ENCODE measurements around the gene SAT1.

The SAT1 gene

DNA sequence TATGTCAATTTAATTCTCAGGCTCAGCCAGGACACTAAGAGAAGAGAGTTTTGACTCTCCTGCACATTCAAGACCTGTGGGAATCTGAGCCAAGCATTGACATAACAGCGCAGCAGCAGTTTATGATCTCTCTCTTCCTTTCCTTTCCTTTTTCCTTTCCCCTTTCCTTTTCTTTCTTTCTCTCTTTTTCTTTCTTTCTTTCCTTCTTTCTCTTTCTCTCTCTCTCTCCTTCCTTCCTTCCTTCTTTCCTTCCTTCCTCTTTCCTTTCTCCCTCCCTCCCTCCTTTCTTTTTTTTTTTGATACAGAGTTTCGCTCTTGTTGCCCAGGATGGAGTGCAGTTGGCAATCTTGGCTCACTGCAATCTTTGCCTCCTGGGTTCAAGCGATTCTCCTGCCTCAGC lies 21.6 kb downstream of the SAT1 start:
- in situ Hi-C loops (cut with MboI; ENCODE audit: low sequenced_read_pairs): no loop called here

DNA sequence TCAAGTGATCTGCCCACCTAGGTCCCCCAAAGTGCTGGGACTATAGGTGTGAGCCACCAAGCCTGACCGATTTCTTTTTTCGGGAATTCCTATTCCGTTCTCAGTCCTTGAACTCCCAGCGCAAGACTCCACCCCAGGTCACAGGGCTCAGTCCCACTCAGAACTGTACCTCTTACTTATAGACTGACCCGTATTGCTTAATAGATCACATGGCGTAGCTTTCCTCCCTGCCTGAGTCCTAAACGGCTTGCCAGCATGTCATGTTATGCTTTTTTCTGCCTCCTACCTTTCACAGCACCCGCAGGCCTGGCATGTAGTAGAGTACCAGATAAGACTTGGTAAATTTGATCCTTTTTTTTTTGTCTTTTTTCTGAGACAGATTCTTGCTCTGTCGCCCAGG lies 22.4 kb downstream of the SAT1 start:
- in situ Hi-C loops (cut with MboI; ENCODE audit: low sequenced_read_pairs): no loop called here

DNA sequence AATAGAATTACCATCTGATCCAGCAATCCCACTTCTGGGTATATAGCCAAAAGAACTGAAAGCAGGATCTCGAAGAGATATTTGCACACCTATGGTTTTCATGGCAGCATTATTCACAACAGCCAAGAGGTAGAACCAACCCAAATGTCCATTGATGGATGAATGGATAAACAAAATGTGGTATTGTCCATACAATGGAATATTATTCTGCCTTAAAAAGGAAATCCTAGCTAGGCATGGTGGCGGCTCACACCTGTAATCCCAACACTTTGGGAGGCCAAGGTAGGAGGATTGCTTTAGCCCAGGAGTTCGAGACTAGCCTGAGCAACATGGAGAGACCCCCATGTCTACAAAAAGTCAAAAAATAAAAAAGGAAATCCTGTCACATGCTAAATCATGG lies 27.3 kb downstream of the SAT1 start:
- in situ Hi-C loops (cut with MboI; ENCODE audit: low sequenced_read_pairs): no loop called here

DNA sequence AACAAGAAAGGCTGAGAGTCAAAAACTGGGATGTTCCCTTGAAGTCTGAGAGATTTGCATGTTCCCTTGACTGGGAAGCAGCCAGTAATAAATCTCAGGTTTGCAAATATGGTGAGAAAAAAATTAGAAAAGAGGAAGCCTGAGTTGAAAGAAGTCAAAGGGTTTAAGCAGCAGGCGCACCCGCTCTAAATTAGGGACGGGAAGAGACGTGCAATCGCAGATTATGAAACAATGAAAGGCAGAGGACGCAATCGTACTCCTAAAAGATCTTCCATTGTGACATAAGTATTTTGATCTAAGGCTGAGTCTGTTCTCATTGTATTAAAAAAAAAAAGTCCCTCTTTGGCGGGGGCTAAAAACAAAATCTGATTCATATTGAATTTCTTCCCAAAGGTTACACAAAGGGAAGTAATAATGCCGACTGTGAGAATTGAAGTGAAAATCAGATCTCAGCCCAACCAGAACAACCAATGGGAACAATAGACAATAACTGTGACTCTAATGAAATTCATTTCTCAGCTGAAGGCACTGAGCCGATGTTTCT lies 28.2 kb downstream of the SAT1 start:
- in situ Hi-C loops (cut with MboI; ENCODE audit: low sequenced_read_pairs): no loop called here

DNA sequence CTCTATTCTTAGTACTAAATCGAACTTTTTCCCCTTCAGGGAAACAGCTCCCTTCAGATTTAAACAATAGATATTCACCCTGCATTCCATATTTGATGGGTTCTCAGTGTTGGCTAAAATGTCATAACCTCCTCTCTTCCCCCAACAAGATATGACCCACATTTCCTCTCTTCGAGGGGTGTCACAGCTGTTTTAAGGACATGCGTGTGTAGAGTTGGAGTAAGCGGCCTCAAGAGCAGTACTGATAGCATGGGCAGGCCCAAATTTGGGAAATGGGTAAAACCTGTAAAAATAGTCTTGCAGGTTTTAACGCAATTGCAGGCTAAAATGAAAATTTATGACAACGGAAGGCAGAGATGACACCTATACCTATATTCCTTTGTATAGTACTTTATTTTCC lies 28.7 kb downstream of the SAT1 start:
- in situ Hi-C loops (cut with MboI; ENCODE audit: low sequenced_read_pairs): no loop called here

DNA sequence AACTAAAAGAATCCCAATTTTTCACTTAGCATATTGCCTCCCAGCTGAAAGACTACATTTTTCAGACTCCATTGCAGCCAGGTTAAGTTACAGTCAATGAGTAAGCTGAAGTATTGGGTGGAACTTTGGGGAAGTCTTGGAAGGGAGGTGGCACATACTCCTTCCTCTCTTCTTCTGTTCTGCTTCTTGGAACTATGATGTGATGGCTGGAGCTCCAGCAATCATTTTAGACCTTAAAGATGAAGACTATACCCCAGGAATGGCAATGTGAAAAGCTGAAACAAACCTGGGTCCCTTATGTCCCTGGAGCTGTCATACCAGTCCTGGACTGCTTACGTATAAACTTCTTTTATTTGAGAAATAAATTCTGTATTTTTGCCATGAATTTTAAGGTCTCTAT lies 30.8 kb downstream of the SAT1 start:
- in situ Hi-C loops (cut with MboI; ENCODE audit: low sequenced_read_pairs): no loop called here

DNA sequence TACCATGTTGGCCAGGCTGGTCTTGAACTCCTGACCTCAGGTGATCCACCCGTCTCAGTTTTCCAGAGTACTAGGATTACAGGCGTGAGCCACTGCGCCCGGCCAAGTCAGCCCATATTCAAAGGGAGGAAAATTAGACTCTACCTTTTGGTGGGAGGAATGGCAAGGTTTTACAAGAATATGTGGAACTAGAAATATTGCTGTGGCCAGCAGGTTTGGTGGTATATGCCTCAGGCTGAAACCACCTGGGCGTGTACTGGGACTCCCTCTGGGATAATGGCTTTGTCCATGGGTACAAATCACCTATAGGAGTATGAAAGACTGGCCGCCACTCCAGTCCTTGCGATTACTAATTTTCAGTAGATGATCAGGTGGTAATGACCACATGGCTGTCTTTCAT lies 32.4 kb downstream of the SAT1 start:
- in situ Hi-C loops (cut with MboI; ENCODE audit: low sequenced_read_pairs): no loop called here

DNA sequence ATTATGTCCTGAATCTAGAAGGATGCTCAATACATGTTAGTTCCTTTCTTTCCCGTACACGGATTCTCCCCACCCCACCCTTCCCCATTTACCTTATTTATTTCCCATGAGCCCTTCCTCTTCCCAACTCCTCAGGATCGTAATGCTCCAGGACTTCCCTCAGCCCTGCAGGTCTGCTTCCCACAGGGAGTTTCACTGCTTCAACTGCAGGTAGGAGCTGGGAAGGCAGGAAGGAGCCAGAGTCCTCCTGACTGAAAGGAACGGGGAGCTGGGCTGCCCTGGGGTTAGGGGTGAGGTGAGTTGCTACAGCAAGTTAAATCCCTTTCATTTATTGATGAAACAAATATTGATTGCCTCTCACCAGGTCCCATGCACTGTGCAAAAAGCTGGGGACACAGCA lies 33.2 kb downstream of the SAT1 start:
- in situ Hi-C loops (cut with MboI; ENCODE audit: low sequenced_read_pairs): no loop called here

DNA sequence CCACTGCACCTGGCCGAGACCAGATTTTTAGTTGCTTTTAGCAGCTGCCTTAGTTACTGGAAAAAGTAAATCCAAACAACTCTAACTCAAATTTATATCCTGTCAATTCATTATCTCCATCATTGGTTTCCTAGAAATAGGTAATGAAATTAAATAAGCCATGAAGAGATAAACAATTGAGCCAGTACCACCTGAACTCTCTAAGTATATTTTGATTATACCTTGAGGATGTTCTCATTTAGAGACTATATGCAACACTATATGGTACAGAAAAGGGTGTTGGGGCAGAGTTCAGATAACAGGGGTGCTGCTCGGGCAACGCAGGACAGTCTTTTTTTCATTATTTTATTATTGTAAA lies 35.0 kb downstream of the SAT1 start:
- in situ Hi-C loops (cut with MboI; ENCODE audit: low sequenced_read_pairs): no loop called here

DNA sequence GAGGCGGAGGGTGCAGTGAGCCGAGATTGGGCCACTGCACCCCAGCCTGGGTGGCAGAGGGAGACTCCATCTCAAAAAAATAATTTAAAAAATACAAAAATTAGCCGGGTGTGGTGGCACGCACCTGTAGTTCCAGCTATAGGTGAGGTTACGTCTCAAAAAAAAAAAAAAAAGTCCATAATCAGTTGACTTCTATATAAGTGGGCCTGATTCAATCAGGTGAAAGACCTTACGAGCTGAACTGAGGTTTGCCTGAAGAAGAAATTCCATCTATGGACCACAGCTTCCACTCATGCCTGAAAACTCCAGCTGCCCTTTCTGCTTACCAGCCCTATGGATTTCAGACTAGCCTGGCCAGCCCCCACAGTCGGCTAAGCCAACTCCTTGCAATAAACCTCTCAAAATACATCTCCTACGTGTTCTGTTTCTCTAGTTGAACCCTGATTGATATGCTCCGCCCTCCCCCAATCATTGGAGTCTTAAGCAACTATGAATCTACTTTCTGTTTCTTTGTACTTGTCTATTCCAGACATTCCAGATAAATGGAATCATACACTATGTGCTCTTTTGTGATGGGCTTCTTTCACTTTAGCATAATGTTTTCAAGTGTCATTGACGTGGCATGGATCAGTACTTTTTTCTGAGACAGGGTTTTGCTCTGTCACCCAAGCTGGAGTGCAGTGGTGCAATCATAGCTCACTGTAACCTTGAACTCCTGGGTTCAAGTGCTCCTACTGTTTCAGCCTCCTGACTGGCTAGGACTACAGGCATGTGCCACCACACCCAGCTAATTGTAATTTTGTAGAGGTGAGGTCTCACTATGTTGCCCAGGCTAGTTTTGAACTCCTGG lies 36.6 kb downstream of the SAT1 start:
- in situ Hi-C loops (cut with MboI; ENCODE audit: low sequenced_read_pairs): no loop called here

DNA sequence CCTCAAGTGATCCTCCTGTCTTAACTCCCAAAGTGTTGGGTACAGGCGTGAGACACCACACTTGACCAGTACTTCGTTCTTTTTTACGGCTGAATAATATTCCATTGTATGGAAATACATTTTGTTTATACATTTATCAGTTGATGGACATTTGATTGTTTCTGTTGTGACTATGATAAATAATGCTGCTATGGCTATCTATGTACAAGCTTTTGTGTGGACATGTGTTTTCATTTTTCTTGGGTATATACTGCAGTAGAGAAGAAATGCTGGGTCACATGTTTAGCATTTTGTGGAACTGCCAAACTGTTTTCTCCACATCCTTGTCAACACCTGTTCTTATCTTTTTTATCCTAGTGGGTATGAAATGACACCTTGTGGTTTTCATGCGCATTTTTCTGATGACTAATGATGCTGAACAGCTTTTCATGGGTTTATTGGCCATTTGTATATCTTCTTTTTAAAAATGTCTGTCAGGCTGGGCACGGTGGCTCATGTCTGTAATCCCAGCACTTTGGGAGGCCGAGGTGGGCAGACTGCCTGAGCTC lies 37.3 kb downstream of the SAT1 start:
- in situ Hi-C loops (cut with MboI; ENCODE audit: low sequenced_read_pairs): no loop called here

DNA sequence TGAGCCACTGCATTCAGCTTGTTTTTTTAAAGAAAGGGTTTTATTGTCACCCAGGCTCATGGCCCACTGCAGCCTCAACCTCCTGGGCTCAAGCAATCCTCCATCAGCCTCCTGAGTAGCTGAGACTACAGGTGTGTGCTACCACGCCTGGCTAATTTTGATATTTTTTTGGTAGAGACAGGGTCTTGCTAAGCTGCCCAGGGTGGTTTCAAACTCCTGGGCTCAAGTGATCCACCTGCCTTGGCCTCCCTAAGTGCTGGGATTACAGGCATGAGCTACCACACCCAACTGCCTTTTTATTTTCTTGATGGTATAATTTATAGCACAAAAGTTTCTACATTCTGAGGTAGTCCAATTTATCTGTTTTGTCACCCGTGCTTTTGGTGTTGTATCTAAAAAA lies 38.9 kb downstream of the SAT1 start:
- in situ Hi-C loops (cut with MboI; ENCODE audit: low sequenced_read_pairs): no loop called here

DNA sequence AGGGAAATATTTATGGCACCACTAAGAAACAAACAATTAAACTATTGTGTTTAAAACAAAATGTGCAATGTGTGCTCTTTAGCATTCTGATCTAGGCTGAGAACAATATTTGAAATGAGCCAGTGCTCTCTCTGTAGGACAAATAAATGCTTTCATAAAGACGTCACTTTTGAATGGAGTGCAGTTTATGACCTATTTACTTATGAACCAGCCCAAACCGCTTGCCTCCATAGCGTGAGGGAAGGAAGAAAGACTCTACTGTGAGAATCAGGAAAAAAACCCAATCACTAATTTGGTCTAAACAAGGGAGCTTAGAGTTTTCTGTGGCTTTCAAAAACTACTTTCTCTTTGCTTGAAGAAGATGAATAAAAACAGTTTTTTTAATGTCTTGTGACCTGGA lies 39.4 kb downstream of the SAT1 start:
- in situ Hi-C loops (cut with MboI; ENCODE audit: low sequenced_read_pairs): no loop called here

DNA sequence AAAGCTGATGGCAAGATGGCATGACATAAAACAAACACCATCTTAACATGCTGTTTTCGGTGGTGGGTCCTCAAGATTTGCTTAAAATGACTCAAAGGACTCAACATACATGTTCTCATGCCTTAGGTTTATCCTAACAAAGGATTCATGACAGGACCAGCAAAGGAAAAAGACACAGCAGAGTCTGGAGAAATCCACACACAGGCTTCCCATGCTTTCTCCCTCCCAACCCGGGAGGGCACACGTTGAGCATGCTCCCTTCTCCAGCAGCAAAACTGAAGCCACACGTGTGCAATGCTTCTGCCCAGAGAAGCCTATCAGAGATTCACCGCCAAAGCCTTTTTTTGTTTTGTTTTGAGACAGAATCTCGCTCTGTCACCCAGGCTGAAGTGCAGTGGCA lies 39.9 kb downstream of the SAT1 start:
- in situ Hi-C loops (cut with MboI; ENCODE audit: low sequenced_read_pairs): no loop called here

DNA sequence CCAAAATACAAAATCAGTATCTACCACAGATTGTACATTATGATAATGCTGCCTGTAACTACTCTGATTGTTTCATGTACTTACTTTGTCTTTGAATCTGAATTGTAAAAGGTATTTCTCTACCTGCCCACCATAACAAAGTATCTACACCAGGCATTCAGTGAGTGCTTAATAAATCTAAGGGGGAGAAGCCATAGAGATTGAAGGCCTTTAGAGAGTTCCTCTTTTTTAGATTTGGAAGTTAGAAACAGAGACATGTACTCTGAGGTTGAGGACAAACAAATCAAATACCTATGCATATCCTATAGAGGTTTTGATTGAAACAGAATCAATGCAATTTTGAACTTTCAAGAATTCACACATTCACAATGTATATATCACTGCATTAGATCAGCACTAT lies 42.7 kb downstream of the SAT1 start:
- in situ Hi-C loops (cut with MboI; ENCODE audit: low sequenced_read_pairs): no loop called here

DNA sequence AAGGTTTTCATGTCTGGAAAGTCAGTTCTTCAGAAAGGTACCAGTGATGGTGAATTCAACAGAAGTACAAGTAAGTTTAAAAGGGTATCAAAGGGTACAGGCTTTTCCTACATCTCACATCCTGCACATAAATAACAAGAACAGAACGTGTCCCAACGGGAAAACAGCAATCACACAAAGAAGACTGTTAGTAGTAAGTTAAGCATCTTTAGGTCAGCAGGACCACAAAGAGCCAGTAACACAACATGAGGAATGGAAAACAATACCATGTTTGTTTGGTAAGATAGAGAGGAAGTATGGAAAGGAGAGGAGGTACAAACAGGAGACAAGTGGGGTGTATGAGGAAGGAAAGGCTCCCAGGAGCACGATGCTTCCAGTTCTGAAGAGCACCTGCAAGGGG lies 43.2 kb downstream of the SAT1 start:
- in situ Hi-C loops (cut with MboI; ENCODE audit: low sequenced_read_pairs): no loop called here

DNA sequence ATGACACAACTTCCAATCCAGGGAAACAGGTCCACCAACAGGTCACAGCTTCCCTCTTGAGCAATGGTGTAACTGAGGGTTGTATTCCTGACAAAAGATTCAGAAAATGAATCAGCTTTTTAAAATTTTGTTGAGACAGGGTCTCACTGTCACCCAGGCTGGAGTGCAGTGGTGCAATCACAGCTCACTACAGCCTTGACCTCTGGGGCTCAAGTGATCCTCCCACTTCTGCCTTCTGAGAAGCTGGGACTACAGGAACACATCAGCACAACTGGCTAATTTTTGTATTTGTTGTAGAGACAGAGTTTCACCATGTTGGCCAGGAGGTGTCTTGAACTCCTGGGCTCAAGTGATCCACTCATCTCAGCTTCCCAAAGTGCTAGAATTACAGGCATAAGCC lies 43.7 kb downstream of the SAT1 start:
- in situ Hi-C loops (cut with MboI; ENCODE audit: low sequenced_read_pairs): no loop called here

DNA sequence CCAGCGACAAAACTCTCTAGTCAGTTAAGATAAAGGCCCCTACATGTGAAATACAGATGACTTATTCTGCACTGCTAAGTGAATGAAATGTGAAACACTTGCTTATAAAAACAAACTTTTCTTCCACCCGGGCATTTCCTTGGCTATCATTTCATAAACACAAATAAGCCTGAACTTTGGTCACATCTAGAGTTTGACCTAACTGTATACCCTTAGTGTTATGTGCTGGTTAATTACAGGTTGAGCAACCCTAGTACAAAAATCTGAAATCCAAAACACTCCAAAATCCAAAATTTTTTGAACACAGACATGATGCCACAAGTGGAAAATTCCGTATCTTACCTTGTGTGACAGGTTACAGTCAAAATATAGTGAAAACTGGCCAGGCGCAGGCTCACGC lies 45.9 kb downstream of the SAT1 start:
- in situ Hi-C loops (cut with MboI; ENCODE audit: low sequenced_read_pairs): no loop called here

DNA sequence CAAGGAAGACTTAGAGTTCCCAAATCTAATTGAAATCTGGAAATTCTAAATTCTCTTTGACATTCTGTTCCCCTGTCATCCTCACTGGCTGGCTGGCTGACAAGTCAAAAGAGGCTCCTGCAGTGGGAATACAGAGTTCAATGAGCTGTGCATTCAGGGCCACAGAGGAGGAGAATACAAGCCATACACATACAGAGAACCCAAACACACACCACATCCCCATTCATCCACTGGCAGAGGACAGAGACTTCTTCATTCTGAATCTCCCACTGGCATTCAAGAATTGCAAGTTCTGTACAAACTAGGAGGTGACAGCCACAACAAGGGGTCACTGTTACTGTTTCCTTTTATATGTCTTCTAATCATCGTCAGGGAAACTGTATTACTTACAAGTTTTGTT lies 49.7 kb downstream of the SAT1 start:
- in situ Hi-C loops (cut with MboI; ENCODE audit: low sequenced_read_pairs): no loop called here

All from HL-60/S4 treated with retinoic acid at 250 ng/mL for 4 days and 3 days (cell line).